Raji (cell line): ENCODE measurements around the gene GSG1L.

Experiments
- POLR2A ChIP-seq: IDR thresholded peaks from 2 replicates; pipeline ENCODE4 v1.6.1; 2011; ENCODE audit warnings: low read depth, low read length, control low read depth; ENCODE audit not compliant: insufficient read depth

GSG1L gene

GRCh38 chr16:28001642-28002041 is 61.9 kb downstream of the GSG1L start:
- TF ChIP-seq POLR2A: no peak

DNA sequence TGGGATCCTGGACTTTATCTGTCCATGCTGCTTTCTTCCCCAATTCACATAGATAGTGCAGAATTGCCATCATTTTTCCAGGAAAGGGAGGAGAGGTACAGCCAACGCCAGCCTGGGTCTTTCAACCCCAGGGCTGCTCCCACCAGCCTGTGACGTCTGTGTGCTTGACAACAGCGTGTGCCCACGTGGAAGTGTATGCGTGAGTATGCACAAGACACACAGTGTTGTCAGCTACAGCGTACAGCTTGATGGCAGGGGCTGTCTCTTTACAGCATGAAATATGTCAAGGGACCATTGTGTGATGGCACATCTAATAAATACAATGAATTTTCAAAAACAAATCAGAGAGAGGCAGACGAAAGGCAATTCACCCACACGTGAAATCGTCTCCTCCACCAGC is 62.3 kb downstream of the GSG1L start:
- TF ChIP-seq POLR2A: no peak

GRCh38 chr16:28000314-28001169 is 63.0 kb downstream of the GSG1L start:
- TF ChIP-seq POLR2A: no peak

GRCh38 chr16:27999687-28000086 is 63.8 kb downstream of the GSG1L start:
- TF ChIP-seq POLR2A: no peak

DNA sequence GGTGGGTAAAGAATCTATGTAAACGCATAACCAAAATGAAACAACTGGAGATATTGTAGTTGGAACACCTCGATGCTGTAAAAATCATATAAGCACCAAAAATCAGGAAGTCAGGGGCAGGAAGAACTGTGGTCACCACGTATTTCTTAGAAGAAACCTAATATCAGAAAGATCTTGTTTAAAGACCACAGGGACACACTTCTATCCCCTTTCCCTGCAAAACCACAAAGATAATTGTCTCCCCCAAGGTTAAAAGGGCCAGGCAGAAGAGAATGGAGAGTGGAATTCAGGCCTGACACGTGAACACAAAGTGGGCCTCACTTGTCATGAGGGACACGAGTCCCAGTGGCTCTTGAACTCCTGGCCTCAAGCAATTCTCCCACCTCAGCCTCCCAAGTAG is 68.1 kb downstream of the GSG1L start:
- no peak for TF ChIP-seq POLR2A

DNA sequence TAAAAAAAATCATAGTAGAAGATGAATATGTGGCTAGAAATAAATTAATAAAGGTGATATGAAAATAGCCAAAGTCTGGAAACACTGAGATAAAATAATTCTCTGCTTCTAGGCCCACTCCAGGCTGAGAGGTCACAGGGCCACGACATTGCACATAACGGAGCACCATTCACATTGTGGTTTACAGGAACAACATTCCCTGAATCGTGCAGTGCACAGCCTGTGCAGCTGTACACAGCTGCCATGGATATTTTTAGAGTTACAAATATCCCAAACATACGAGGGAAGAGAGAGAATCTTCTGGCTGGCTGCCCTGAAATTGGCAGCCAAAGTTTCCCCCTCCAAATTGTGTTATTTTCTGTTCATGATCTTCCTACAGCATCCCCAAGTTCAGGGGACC is 68.8 kb downstream of the GSG1L start:
- TF ChIP-seq POLR2A: no peak

GRCh38 chr16:27993587-27993986 is 69.9 kb downstream of the GSG1L start:
- no peak for TF ChIP-seq POLR2A

DNA sequence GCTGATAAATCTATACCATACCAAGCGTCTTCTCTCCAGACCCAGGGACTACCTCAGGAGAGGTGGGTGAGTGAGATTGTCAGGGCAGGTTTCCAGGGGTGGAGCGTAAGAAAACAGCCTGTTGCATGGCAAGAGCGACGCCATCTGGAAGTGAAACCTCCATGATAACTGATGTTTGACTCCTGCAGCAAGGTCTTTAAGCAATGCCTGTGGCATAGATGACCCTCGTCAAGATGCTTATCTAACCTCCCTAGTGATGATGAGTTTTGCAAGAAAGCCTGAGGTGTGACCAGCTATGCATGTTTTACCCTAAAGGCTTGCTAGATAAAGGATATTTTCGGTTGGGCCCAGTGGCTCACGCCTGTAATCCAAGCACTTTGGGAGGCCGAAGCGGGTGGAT is 71.6 kb downstream of the GSG1L start:
- no peak for TF ChIP-seq POLR2A

GRCh38 chr16:27985981-27986380 is 77.5 kb downstream of the GSG1L start:
- no peak for TF ChIP-seq POLR2A

GRCh38 chr16:27984121-27984520 is 79.4 kb downstream of the GSG1L start:
- TF ChIP-seq POLR2A: no peak

DNA sequence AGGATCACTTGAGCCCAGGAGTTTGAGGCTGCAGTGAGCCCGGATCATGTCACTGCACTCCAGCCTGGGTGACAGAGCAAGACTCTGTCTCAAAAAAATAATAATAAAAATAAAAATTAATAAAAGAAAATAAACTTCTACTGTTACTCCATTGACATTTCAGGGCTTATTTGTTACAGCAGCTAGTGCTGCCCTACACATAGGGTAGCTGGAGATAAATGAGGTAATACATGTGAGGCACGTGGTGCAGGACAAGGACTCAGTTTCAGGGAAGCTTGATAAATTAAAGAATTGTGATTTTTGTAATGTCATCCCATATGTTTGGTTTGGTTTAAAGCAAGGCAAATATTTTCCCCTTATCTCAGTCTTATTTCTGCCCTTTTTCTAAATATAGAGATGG is 80.3 kb downstream of the GSG1L start:
- TF ChIP-seq POLR2A: no peak

DNA sequence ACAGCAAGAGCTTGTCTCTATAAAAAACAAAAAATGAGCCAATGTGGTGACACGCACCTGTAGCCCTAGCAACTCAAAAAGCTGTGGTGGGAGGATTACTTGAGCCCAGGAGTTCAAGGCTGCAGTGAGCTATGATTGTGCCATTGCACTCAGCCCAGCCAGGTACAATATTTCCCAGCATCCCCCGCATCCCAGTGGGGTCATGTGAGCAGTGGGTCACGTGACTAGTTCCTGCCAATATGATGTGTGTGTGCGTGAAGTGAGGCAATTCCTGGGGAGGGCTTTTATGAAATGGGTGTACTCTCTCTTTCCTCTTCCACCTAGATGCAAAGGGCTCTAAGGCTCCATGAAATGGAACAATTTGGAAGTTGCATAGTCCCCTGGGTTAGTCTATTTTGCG is 81.3 kb downstream of the GSG1L start:
- TF ChIP-seq POLR2A: no peak

GRCh38 chr16:27980919-27981700 is 82.4 kb downstream of the GSG1L start:
- TF ChIP-seq POLR2A: no peak

GRCh38 chr16:27980076-27980775 is 83.3 kb downstream of the GSG1L start:
- TF ChIP-seq POLR2A: no peak

DNA sequence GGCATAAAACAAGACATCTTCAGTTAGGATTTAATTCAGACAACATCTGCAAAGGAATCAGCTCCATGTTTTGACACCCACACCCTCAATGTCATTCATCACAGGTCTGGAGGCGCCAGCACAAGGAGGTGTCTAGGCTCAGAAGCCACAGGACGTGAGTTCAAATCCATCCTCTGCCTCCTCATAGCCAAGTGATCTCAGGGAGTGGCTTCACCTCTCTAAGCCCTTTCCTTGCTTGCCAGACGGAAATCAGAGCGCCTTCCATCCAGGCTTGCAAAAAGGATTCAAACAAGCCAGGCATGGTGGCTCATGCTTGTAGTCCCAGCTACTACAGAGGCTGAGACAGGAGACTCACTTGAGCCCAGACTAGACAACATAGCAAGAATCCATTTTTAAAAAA is 84.6 kb downstream of the GSG1L start:
- TF ChIP-seq POLR2A: no peak

DNA sequence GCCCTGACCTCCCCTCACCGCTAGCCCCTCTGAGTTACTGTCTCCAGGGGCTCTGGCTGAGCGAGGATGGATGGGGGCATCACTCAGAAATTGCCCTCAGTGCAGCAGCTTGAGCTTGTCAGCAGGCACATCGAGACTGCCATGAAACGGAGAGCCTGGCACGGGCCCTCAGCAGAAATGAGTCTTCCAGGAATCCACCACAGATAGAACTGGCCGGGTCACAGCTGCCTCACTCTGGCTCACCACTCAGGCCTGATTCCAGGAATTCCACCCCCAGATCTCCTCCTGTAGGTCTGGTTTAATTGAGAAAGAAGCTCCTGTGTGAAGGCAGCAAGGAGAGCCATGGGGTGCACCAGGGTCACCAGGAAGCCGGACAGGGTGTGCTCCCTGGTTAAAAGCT is 85.5 kb downstream of the GSG1L start:
- no peak for TF ChIP-seq POLR2A

DNA sequence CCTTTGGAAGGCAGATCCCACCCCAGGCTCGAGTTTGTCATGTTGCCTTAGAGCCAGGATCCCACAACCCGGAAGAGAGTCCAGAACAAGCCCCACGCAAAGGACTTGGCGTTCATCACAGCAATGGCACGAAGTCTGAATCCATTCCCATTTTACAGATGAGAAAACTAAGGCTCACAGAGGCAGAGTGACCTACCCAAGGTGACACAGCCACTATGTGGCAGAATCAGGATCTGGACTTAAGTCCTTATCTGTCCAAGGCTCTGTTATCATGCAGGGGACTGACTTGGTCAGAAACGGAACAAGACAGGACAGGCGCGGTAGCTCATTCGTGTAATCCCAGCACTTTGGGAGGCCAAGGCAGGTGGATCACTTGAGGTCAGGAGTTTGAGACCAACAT is 86.5 kb downstream of the GSG1L start:
- TF ChIP-seq POLR2A: no peak
